NCI-H2107 treated with DMSO at 0.1 percent for 48 hours (cell line): ENCODE results near the gene CFAP57.

Source experiments
- DNase-seq: peaks from one replicate; lab custom pipeline; 2025; ENCODE audit not compliant: unreplicated experiment; lab: John Stamatoyannopoulos, UW

The CFAP57 gene

DNA sequence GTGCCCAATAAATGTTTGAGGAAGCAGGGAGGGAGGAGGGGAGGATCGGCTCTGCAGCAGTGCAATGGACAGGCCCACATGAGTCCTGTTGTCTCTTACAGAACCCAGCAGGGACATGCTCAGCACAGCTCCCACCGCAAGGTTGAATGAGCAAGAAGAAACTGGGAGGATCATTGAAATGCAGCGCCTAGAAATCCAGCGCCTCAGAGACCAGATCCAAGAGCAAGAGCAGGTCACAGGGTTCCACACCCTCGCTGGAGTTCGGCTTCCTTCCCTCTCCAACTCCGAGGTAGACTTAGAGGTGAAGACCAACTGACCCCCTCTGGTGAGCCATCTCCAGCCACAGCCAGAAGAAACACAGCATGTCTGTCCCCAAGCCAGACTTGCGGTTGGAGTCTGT is 81.7 kb downstream of the CFAP57 start:
- DNase-seq: no peak

GRCh38 chr1:43255438-43256210 is 83.5 kb downstream of the CFAP57 start:
- DNase-seq: no peak

GRCh38 chr1:43256675-43257570 is 84.8 kb downstream of the CFAP57 start:
- no peak for DNase-seq

- no peak for DNase-seq
Measured at GRCh38 chr1:43258370-43258769, 86.2 kb downstream of the CFAP57 start.

DNA sequence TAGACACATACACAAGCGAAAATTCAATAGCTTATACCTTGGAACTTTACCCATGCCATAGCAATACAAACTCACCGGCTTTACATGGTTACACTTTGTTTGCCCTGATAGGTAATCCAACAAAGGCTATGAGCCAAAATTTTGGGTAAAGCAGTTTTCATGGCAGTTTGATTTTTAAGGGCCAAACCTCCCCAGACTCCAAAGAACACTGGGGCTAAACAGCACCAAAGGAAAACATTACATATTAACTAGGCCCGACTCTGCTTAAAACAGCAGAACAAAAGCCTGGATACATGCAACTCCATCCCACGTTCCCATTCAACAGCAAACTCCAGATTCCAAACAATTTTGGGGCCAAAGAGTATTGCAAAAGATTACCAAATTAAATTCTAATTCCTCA is 93.3 kb downstream of the CFAP57 start:
- DNase-seq: no peak

DNA sequence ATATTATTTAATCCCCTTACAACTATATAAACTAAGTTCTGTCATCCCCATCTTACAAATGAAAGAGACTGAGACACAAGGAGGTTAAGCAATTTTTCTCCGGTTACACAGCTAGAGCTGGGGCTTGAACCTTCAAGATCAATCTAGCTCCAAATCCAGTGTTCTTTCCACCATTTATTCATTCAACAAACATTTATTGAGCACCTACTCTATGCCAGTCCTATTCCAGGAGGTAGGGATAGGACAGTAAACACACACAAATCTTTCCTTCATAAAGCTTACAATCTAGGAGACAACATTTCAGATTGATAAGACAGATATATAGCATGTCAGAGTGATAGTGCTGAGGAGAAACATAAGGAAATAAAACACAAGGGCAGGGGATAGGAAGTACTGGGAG is 94.8 kb downstream of the CFAP57 start:
- no peak for DNase-seq

GRCh38 chr1:43267291-43267805 is 95.2 kb downstream of the CFAP57 start:
- DNase-seq: no peak

- DNase-seq: no peak
Measured at GRCh38 chr1:43267818-43268425, 95.8 kb downstream of the CFAP57 start.

DNA sequence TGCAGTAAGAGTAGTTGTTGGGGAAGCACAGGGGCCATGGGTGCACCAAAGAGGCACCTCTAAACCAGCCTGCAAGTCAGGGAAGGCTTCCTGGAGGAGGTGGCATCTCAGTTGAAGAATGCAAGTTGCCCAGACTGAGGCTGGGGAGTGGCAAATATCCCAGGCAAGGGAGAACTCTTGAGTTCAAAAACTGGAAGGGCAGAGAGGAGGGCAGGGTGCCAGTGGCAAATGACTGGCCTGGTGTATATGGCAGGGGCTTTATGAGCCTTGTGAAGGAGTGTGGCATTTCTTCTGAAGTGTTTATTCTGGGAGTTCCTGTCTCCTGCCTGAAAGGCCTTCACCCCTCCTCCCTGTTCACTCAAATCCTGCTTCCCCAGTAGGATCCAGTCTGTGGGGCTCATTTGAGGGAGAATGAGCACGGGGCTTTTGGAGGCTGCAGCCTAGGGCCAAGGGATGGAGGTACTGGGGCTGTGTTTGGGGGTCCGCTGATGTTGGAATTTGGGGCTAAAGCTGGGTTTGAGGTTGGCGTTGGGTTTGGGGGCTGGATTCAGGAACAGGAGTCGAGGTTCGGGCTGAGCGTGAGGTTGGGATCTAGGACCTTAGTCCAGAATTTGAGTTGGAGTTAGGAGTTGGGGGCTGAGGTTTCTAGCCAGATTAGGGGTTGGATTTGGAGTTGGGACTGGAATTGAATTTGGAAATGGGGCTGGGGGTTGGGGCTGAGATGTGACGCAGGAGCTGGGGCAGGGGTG is 97.7 kb downstream of the CFAP57 start, which contains the start of gene TMEM125:
TSS of gene TMEM125 (plus strand) at position 357 of the 749 bp plus-strand sequence. CDS start 2,740 bp downstream, outside the sequence.
- DNase-seq: no peak

DNA sequence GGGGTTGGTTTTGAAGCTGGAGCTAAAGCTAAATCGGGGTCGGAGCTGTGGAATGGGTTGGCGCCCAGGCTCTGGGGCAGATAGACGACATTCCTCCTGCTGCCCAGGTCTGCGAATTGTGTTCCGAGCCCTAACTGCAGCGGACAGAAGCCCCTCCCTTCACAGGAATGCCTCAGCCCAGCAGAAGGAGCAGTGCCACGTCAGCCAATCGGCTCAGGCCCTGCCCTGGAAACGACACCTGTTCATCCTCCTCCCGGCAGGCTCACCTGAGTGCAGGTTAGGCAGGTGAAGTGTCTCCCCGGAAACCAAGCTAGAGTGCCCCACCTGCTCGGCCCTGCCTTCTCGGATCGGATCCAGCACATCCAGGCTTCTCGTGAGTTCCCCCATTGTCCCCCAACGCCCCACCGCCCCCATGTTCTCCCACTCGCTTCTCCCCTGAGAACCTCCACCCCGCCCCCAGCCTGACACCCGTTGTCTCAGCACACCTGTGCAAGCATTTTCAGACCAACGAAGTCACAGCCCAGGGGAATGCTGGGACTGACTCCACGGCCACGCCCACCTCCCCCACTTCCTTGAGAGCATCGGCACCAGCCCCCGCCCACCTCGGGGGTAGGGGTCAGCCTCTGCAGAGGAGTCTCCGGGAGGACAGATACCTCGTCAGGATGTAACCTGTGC is 98.4 kb downstream of the CFAP57 start:
- DNase-seq: peak; percentile 25

DNA sequence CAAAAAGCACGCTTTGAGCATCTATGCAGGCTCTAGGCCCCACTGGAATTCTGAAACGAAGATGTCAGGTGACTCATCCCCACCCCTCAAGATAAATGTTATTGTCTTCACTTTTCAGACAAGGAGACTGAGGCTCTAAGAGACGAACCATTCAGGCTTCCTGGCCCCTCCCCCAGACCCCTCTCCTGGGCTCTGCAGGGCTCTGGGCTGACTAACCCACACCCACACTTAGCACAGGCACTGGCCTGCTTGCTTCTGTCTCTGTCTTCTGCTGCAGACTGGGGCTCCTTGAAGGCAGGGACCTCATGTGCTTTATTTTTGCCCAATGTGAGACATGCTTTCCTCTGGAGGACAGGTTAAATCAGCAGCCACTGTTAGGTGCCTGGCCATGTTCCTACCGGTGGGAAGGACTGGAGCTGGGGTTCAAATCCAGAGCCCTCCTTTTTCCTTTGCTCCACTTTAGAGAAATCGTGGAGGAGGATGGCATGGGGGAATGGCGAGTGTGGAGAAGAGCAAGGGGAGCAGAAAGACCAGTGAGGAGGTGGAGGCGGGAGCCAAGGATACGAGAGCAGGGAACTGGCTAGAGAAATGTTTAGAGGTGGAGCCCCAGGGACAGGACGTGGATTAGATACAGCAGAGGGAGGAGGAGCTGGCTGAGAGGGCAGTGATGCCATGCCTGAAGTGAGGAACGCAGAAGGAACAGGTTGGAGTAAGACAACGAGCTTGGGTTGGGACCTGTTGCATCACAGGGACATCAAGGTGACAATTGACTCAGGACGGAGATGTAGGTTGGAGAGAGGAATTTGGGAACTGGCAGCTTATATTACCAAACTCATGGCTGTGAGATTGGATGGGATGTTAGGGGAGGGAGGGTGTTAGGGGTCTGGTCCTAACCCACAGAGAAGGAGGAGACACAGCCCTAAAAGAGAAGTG is 99.3 kb downstream of the CFAP57 start:
- DNase-seq: no peak

- no peak for DNase-seq
Measured at GRCh38 chr1:43272161-43272560, 100.0 kb downstream of the CFAP57 start.

GRCh38 chr1:43272576-43273571 is 100.7 kb downstream of the CFAP57 start:
- DNase-seq: no peak

GRCh38 chr1:43273708-43274107 is 101.6 kb downstream of the CFAP57 start:
- no peak for DNase-seq

- no peak for DNase-seq
Measured at GRCh38 chr1:43274125-43274803, 102.1 kb downstream of the CFAP57 start.

GRCh38 chr1:43274804-43275180 is 102.7 kb downstream of the CFAP57 start:
- no peak for DNase-seq
